ENCODE data around the gene SNRNP35. TPM values are rescaled to one million over a fixed set of nuclear protein-coding genes. Genes with fewer than 3 reads are reported as not detected.

Gene SNRNP35
- total RNA-seq, 1 donor from 2014 or later, result 11.5 TPM

- H3K79me2 ChIP-seq (ENCODE audit: insufficient read depth, low read length), result no peaks in the 10 kb centered on the region
- peaks cover 8% of the 10 kb centered on the region for H4K20me1 ChIP-seq (ENCODE audit: insufficient read depth, low read length)
- DNase-seq (ENCODE audit: low read depth) (no peak), FAIRE-seq (no peak)
- no peaks in the 10 kb centered on the region for H3K27me3 ChIP-seq (ENCODE audit: insufficient read depth, low read length)
- Mint-ChIP-seq H3K9me3 (ENCODE audit: unreplicated experiment) (peaks cover 2% of the 10 kb centered on the region), H3K27me3 (ENCODE audit: low read depth, unreplicated experiment) (no peaks in the 10 kb centered on the region), H3K27ac (ENCODE audit: unreplicated experiment) (no peak overlapping the region), H3K4me1 (ENCODE audit: low read depth, unreplicated experiment) (peaks cover 15% of the 10 kb centered on the region), H3K36me3 (ENCODE audit: low read depth, unreplicated experiment) (peaks cover 24% of the 10 kb centered on the region), H3K4me3 (ENCODE audit: unreplicated experiment) (no peak overlapping the region)
- H3K4me2 ChIP-seq (ENCODE audit: low read length), result no peak overlapping the region
- H3K9ac ChIP-seq (ENCODE audit: low read length), result no peak overlapping the region
- no peak overlapping the region for H3K4me3 ChIP-seq (ENCODE audit: insufficient read depth, low read depth, low read length)
- H3K27ac ChIP-seq (ENCODE audit: low read depth, low read length), result no peak overlapping the region
- peaks cover 4% of the 10 kb centered on the region for H3K4me1 ChIP-seq (ENCODE audit: insufficient read depth, low read length)
- no peaks in the 10 kb centered on the region for H3K36me3 ChIP-seq (ENCODE audit: insufficient read depth, low read length)
- H3K9me3 ChIP-seq (ENCODE audit: insufficient read depth, low read depth, low read length), result no peaks in the 10 kb centered on the region
- no peak overlapping the region for H2AFZ ChIP-seq (ENCODE audit: low read depth, low read length)
- TF ChIP-seq, protein P1, sequence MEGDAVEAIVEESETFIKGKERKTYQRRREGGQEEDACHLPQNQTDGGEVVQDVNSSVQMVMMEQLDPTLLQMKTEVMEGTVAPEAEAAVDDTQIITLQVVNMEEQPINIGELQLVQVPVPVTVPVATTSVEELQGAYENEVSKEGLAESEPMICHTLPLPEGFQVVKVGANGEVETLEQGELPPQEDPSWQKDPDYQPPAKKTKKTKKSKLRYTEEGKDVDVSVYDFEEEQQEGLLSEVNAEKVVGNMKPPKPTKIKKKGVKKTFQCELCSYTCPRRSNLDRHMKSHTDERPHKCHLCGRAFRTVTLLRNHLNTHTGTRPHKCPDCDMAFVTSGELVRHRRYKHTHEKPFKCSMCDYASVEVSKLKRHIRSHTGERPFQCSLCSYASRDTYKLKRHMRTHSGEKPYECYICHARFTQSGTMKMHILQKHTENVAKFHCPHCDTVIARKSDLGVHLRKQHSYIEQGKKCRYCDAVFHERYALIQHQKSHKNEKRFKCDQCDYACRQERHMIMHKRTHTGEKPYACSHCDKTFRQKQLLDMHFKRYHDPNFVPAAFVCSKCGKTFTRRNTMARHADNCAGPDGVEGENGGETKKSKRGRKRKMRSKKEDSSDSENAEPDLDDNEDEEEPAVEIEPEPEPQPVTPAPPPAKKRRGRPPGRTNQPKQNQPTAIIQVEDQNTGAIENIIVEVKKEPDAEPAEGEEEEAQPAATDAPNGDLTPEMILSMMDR (IDR thresholded peaks at IDR 0.05; ENCODE audit: insufficient read depth, low read depth, low read length), result no peak
- no peak for TF ChIP-seq EZH2 (IDR thresholded peaks at IDR 0.05; ENCODE audit: insufficient read depth, low read length)
Observed at GRCh38 chr12:123487428-123487827, 29.5 kb downstream of the SNRNP35 start.

GRCh38 chr12:123488539-123489230 lies 30.7 kb downstream of the SNRNP35 start:
- H3K36me3 Mint-ChIP-seq (ENCODE audit: low read depth, unreplicated experiment), result peaks cover 18% of the 10 kb centered on the region
- DNase-seq (ENCODE audit: low read depth) (no peak), FAIRE-seq (no peak)

More at GRCh38 chr12:123488539-123489230, 30.7 kb downstream of the SNRNP35 start:
- H3K9ac ChIP-seq (ENCODE audit: low read length), result no peak overlapping the region
- no peak overlapping the region for H3K27ac Mint-ChIP-seq (ENCODE audit: unreplicated experiment)
- no peak overlapping the region for H3K4me2 ChIP-seq (ENCODE audit: low read length)
- no peaks in the 10 kb centered on the region for H3K79me2 ChIP-seq (ENCODE audit: insufficient read depth, low read length)
- H4K20me1 ChIP-seq (ENCODE audit: insufficient read depth, low read length), result no peaks in the 10 kb centered on the region
- H2AFZ ChIP-seq (ENCODE audit: low read depth, low read length), result no peak overlapping the region
- H3K4me1 ChIP-seq (ENCODE audit: insufficient read depth, low read length), result peaks cover 4% of the 10 kb centered on the region
- H3K4me3 ChIP-seq (ENCODE audit: insufficient read depth, low read depth, low read length), result no peak overlapping the region
- no peaks in the 10 kb centered on the region for H3K27me3 Mint-ChIP-seq (ENCODE audit: low read depth, unreplicated experiment)
- H3K4me3 Mint-ChIP-seq (ENCODE audit: unreplicated experiment), result no peak overlapping the region
- no peak overlapping the region for H3K27ac ChIP-seq (ENCODE audit: low read depth, low read length)
- no peaks in the 10 kb centered on the region for H3K9me3 ChIP-seq (ENCODE audit: insufficient read depth, low read depth, low read length)
- no peaks in the 10 kb centered on the region for H3K36me3 ChIP-seq (ENCODE audit: insufficient read depth, low read length)
- H3K27me3 ChIP-seq (ENCODE audit: insufficient read depth, low read length), result no peaks in the 10 kb centered on the region
- peaks cover 7% of the 10 kb centered on the region for H3K4me1 Mint-ChIP-seq (ENCODE audit: low read depth, unreplicated experiment)
- no peak for TF ChIP-seq EZH2 (IDR thresholded peaks at IDR 0.05; ENCODE audit: insufficient read depth, low read length)
- TF ChIP-seq, protein P1 (IDR thresholded peaks at IDR 0.05; ENCODE audit: insufficient read depth, low read depth, low read length), result no peak
- H3K9me3 Mint-ChIP-seq (ENCODE audit: unreplicated experiment), result peaks cover 2% of the 10 kb centered on the region

Data from astrocyte (in vitro differentiated cells and primary cell).